ENCODE results near the gene CD96. TPM values are rescaled to one million over a fixed set of nuclear protein-coding genes. Genes with fewer than 3 reads are reported as not detected.

The CD96 gene
- total RNA-seq, 1 donor from 2014 or later, result 5.6 TPM

DNA sequence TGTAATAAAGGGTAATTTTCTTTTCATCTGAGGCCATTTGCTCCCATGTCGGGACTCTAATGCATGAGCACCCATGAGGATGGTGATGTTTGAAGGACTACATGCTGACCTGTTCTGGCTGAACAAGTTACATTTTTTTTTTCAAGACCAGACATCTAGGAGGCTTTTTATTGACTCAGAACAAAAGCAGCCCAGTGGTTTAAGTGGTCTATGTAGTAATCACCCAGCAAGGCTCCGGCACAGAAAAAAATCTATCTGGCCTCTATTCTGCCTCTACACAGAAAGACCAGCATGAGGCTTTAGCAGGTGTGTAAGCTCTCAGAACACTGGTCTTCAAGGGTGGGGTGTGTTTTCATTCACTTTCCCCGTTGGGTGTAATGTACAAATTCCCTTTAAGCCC, 148.2 kb downstream of the CD96 start:
- H3K9me3 ChIP-seq, result no peaks in the 10 kb centered on the region
- TF ChIP-seq, protein P1, sequence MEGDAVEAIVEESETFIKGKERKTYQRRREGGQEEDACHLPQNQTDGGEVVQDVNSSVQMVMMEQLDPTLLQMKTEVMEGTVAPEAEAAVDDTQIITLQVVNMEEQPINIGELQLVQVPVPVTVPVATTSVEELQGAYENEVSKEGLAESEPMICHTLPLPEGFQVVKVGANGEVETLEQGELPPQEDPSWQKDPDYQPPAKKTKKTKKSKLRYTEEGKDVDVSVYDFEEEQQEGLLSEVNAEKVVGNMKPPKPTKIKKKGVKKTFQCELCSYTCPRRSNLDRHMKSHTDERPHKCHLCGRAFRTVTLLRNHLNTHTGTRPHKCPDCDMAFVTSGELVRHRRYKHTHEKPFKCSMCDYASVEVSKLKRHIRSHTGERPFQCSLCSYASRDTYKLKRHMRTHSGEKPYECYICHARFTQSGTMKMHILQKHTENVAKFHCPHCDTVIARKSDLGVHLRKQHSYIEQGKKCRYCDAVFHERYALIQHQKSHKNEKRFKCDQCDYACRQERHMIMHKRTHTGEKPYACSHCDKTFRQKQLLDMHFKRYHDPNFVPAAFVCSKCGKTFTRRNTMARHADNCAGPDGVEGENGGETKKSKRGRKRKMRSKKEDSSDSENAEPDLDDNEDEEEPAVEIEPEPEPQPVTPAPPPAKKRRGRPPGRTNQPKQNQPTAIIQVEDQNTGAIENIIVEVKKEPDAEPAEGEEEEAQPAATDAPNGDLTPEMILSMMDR (IDR thresholded peaks at IDR 0.05), result no peak
- H3K4me3 ChIP-seq, result no peak overlapping the region
- DNase-seq (no peak), ATAC-seq (no peak)
- H3K36me3 ChIP-seq, result no peaks in the 10 kb centered on the region
- no peaks in the 10 kb centered on the region for H3K27me3 ChIP-seq (ENCODE audit: low read depth)
- no peak overlapping the region for H3K27ac ChIP-seq
- H3K4me1 ChIP-seq, result no peaks in the 10 kb centered on the region
- intact Hi-C loops (cut with DNase I), result no loop called here

DNA sequence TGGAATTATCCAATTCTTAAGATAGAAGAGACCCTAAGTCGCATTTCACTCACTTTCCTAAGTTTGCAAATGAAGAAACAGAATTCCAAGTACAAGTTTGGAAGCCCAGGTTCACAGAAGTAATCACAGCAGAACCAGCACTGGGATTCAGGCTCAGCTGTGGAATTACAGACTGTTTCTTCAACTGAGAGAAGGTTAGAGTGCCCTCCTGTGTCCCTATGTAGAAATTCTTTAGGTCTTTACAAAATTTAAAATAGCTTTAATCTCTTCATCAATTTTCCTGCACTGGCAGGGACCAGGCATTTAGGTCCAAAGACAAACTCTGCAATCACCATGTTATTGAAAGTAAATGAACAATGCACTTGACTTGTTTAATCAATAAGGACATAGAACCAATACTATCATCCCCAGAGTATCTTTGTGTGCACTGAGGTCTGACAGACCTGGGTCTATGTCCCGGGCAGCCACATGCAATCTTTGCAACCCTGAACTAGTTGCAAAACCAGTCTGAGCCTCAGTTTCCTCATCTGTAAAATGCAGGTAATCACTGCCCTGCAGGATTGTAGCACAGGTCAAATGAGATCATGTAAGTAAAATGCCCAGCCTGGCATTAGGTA, 149.4 kb downstream of the CD96 start:
- Histone ChIP-seq H3K36me3 (no peaks in the 10 kb centered on the region), H3K4me1 (no peaks in the 10 kb centered on the region), H3K4me3 (no peak overlapping the region), H3K9me3 (no peaks in the 10 kb centered on the region), H3K27me3 (ENCODE audit: low read depth) (no peaks in the 10 kb centered on the region), H3K27ac (no peak overlapping the region)
- TF ChIP-seq, protein P1 (IDR thresholded peaks at IDR 0.05), result peak; percentile 39
- ATAC-seq (peak in 1 of 2 donors; percentile 74), DNase-seq (no peak)
- intact Hi-C loops (cut with DNase I), result no loop called here

DNA sequence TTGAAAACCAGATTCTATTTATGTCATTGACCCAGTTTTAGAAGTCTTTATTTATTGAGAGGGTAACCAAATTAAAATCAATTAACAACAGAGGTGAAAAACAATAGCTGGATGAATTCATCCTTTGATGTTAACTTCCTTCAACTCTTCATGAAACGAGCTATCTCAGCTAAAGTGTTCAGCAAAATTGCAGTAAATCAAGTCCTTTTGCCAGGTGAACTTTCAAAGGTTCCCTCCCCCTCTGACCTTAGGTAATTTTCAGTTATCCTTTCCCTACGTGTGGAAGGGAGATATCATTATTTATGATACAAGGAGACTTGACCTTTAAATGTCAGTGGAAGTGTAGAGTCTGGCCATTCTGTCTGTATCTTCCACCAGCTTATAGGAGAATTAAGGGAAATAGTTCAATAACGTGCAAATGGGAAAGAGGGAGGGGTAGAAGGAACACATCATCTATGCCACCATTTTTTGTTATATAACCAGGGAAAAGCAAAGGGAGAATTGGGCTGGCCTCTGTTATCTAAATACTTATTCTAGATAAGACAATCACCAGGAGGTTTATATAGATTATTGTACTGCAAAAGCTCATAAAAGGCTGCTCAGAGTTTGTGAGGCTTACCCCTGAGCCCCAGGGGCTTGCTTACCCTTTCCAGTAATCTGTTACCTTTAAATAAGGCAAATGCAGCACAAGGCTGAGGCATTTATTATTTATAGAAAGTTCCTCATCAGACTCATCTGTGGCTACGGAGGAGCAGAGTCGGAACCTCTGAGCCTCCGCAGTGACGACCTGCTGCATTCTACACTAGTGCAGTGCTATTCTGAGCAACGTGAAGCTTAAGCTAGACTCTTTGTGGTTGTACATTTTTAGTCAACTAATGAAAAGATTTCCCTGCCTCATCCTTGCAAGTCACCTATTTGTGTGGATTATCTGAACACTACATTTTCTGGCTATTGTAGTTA, 150.9 kb downstream of the CD96 start:
- Histone ChIP-seq H3K4me1 (no peaks in the 10 kb centered on the region), H3K27ac (no peak overlapping the region), H3K36me3 (no peaks in the 10 kb centered on the region), H3K27me3 (ENCODE audit: low read depth) (no peaks in the 10 kb centered on the region), H3K4me3 (no peak overlapping the region), H3K9me3 (no peaks in the 10 kb centered on the region)
- ATAC-seq (no peak), DNase-seq (no peak)
- TF ChIP-seq, protein P1 (IDR thresholded peaks at IDR 0.05), result no peak
- intact Hi-C loops (cut with DNase I), result no loop called here

DNA sequence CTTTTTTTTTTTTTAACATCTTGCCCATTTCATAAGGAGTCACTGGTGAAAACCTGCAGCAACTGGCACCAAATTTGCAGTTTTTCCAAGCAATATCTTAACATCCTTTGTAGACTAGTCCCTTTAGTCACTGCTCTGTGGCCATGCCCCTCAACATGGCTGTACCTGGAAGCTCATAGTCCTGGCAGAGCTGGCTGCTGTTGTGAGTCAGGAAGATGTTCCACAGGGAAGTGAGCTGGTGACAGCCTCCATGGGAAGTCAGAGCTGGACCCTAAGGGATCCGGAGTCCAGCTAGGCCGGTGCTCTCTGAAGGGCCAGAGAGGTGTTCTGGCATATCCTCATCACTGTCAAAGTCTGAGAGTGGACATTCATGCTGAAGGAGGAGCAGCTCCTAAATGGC, 152.5 kb downstream of the CD96 start:
- intact Hi-C loops (cut with DNase I), result no loop called here
- H3K4me1 ChIP-seq, result no peaks in the 10 kb centered on the region
- no peak overlapping the region for H3K4me3 ChIP-seq
- H3K27ac ChIP-seq, result no peak overlapping the region
- DNase-seq, result no peak
- H3K27me3 ChIP-seq (ENCODE audit: low read depth), result no peaks in the 10 kb centered on the region
- H3K9me3 ChIP-seq, result no peaks in the 10 kb centered on the region
- no peaks in the 10 kb centered on the region for H3K36me3 ChIP-seq
- no peak for ATAC-seq
- TF ChIP-seq, protein P1 (IDR thresholded peaks at IDR 0.05), result no peak

DNA sequence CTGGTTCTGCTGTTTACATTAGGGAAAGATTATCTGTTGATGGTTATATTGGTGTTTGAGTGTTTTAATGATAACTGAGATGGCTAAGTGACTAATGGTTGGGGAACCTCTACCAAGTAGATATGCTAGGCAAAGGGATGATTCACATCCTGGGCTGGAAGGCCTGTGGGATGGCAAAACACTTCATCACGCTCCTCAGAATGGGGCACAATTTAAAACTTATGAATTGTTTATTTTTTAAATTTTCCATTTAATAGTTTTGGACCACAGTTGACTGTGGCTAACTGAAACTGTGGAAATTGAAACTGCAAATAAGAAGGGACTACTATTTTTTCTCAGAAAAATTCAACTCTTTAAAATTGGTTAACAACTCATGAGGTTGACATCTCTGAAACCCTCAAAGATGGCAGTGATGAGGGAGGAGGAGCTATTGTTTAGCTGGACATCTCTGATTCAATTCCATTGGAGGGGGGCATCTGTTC, 153.7 kb downstream of the CD96 start:
- intact Hi-C loops (cut with DNase I), result no loop called here

More for the DNA sequence above, 153.7 kb downstream of the CD96 start:
- H3K9me3 ChIP-seq, result no peaks in the 10 kb centered on the region
- no peak for DNase-seq
- H3K27me3 ChIP-seq (ENCODE audit: low read depth), result no peaks in the 10 kb centered on the region
- TF ChIP-seq, protein P1 (IDR thresholded peaks at IDR 0.05), result no peak
- no peak overlapping the region for H3K27ac ChIP-seq
- H3K4me1 ChIP-seq, result no peaks in the 10 kb centered on the region
- H3K36me3 ChIP-seq, result no peaks in the 10 kb centered on the region
- no peak overlapping the region for H3K4me3 ChIP-seq
- ATAC-seq, result no peak
